IPS-11a (cell line): ENCODE measurements around the gene NEK10.
"Not testable (repeated sequence)": the region's sequence is repeated elsewhere in the genome, so short reads cannot be mapped to it uniquely, and the experiment has no call there.

ENCODE experiments used
- H3K4me3 ChIP-seq: one replicate; pipeline ENCODE4 v1.5.1; 2013; ENCODE audit warnings: low read depth, low read length, control low read depth

NEK10 gene

GRCh38 chr3:27352047-27352446 lies 17.1 kb downstream of the NEK10 start:
- H3K4me3 ChIP-seq, result no peak overlapping the region

GRCh38 chr3:27349832-27350231 lies 19.4 kb downstream of the NEK10 start:
- H3K4me3 ChIP-seq, result no peak overlapping the region

- no peak overlapping the region for H3K4me3 ChIP-seq
These were observed 23.0 kb downstream of the NEK10 start for GRCh38 chr3:27345959-27346865.

GRCh38 chr3:27345493-27345892 lies 23.7 kb downstream of the NEK10 start:
- no peak overlapping the region for H3K4me3 ChIP-seq

- no peak overlapping the region for H3K4me3 ChIP-seq
These were observed 24.1 kb downstream of the NEK10 start for GRCh38 chr3:27345045-27345444.

GRCh38 chr3:27344192-27344591 lies 25.0 kb downstream of the NEK10 start:
- H3K4me3 ChIP-seq, result no peak overlapping the region

- no peak overlapping the region for H3K4me3 ChIP-seq
These were observed 26.9 kb downstream of the NEK10 start for GRCh38 chr3:27342267-27342666.

GRCh38 chr3:27340534-27340933 lies 28.6 kb downstream of the NEK10 start:
- no peak overlapping the region for H3K4me3 ChIP-seq

GRCh38 chr3:27335571-27335970 lies 33.6 kb downstream of the NEK10 start:
- H3K4me3 ChIP-seq, result no peak overlapping the region

- H3K4me3 ChIP-seq, result no peak overlapping the region
These were observed 35.3 kb downstream of the NEK10 start for GRCh38 chr3:27333843-27334242.

- not testable (repeated sequence) for H3K4me3 ChIP-seq
These were observed 40.0 kb downstream of the NEK10 start for GRCh38 chr3:27328982-27329762.

- no peak overlapping the region for H3K4me3 ChIP-seq
These were observed 42.3 kb downstream of the NEK10 start for GRCh38 chr3:27326629-27327545.

GRCh38 chr3:27326202-27326601 lies 43.0 kb downstream of the NEK10 start:
- H3K4me3 ChIP-seq, result no peak overlapping the region

- H3K4me3 ChIP-seq, result no peak overlapping the region
These were observed 43.8 kb downstream of the NEK10 start for GRCh38 chr3:27325419-27325818.

GRCh38 chr3:27324686-27325085 lies 44.5 kb downstream of the NEK10 start:
- H3K4me3 ChIP-seq, result no peak overlapping the region

GRCh38 chr3:27323087-27323570 lies 46.1 kb downstream of the NEK10 start:
- H3K4me3 ChIP-seq, result no peak overlapping the region

- no peak overlapping the region for H3K4me3 ChIP-seq
These were observed 46.5 kb downstream of the NEK10 start for GRCh38 chr3:27322634-27323033.

GRCh38 chr3:27319847-27320526 lies 49.2 kb downstream of the NEK10 start:
- H3K4me3 ChIP-seq, result no peak overlapping the region

GRCh38 chr3:27319304-27319703 lies 49.9 kb downstream of the NEK10 start:
- H3K4me3 ChIP-seq, result no peak overlapping the region

GRCh38 chr3:27317096-27317495 lies 52.1 kb downstream of the NEK10 start:
- no peak overlapping the region for H3K4me3 ChIP-seq
